ENCODE measurements around the gene GBX2. TPM values are rescaled to one million over a fixed set of nuclear protein-coding genes. Genes with fewer than 3 reads are reported as not detected.

The GBX2 gene
- total and polyA plus RNA-seq, 2 donors (not counting 1 experiment from before 2014, with no cell fraction given), result not detected

DNA sequence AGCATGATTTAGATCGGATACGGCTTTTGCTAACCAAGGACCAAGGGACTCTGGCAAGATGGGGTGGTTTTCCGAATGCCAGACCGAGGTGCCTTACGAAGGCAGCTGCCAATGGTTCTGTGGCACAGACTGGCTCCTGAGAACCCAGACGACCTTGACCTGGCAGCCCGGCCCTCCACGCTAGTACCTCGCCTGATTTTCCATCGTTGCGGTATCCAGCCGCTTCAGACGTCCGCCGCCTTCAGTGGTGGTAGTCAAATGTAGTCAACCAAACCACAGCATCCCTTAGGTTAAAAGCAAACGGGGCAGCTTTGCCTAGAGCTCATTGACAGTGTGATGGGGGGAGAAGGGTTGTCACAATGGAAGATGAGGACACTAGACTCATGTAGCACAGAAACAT lies 42.6 kb downstream of the GBX2 start:
- Mint-ChIP-seq H3K4me1 (no peaks in the 10 kb centered on the region), H3K4me3 (no peak overlapping the region), H3K9me3 (ENCODE audit: insufficient read depth) (no peaks in the 10 kb centered on the region), H3K27ac (no peak overlapping the region), H3K27me3 (peaks cover 2% of the 10 kb centered on the region)
- 96% methylated on average over 12 of the region's 16 CpGs for WGBS (ENCODE audit: insufficient coverage)
- H3K4me3 ChIP-seq (ENCODE audit: control extremely low read depth in 1 of 5, extremely low read depth in 1 of 5, insufficient read depth in 1 of 5, low read depth in 2 of 5, low read length in 4 of 5), result no peak overlapping the region
- no peak overlapping the region for H2AFZ ChIP-seq (ENCODE audit: insufficient read depth, low read depth, low read length, poor library complexity, severe bottlenecking)
- no peaks in the 10 kb centered on the region for H3K79me2 ChIP-seq (ENCODE audit: control insufficient read depth, insufficient read depth, low read length)
- ChIA-PET POLR2A (no interaction called here), CTCF (no interaction called here)
- H3K36me3 ChIP-seq (replicated peaks in 1 of 2; ENCODE audit: control extremely low read depth in 1 of 2, control insufficient read depth in 1 of 2, extremely low read depth in 1 of 2, insufficient read depth in 2 of 2, low read length in 1 of 2), result no peaks in the 10 kb centered on the region
- peaks cover 0 to 17% (median 0%) of the 10 kb centered on the region in 3 donors for H3K9me3 ChIP-seq (ENCODE audit: control extremely low read depth in 1 of 3, control insufficient read depth in 2 of 3, insufficient read depth in 1 of 3, low read length in 2 of 3)
- no peaks in the 10 kb centered on the region for H3K4me1 ChIP-seq (ENCODE audit: control insufficient read depth in 2 of 2, insufficient read depth in 2 of 2, low read length in 2 of 2)
- ATAC-seq (ENCODE audit: low read depth) (no peak), DNase-seq (no peak)
- intact Hi-C loops (cut with micrococcal nuclease), result no loop called here
- H4K20me1 ChIP-seq (ENCODE audit: control insufficient read depth, insufficient read depth, low read length, poor library complexity, severe bottlenecking), result no peaks in the 10 kb centered on the region
- no peak overlapping the region for H3K9ac ChIP-seq (ENCODE audit: low read length)
- H3K27ac ChIP-seq (ENCODE audit: low read length in 2 of 2), result no peak overlapping the region
- no peak overlapping the region for H3K4me2 ChIP-seq (replicated peaks; ENCODE audit: low read depth, low read length, poor library complexity, severe bottlenecking)
- H3K27me3 ChIP-seq (replicated peaks in 1 of 4; ENCODE audit: control extremely low read depth in 1 of 4, control insufficient read depth in 3 of 4, insufficient read depth in 4 of 4, low read length in 3 of 4), result no peaks in the 10 kb centered on the region
- TF ChIP-seq, protein P1, sequence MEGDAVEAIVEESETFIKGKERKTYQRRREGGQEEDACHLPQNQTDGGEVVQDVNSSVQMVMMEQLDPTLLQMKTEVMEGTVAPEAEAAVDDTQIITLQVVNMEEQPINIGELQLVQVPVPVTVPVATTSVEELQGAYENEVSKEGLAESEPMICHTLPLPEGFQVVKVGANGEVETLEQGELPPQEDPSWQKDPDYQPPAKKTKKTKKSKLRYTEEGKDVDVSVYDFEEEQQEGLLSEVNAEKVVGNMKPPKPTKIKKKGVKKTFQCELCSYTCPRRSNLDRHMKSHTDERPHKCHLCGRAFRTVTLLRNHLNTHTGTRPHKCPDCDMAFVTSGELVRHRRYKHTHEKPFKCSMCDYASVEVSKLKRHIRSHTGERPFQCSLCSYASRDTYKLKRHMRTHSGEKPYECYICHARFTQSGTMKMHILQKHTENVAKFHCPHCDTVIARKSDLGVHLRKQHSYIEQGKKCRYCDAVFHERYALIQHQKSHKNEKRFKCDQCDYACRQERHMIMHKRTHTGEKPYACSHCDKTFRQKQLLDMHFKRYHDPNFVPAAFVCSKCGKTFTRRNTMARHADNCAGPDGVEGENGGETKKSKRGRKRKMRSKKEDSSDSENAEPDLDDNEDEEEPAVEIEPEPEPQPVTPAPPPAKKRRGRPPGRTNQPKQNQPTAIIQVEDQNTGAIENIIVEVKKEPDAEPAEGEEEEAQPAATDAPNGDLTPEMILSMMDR (IDR thresholded peaks at IDR 0.05), result no peak
- TF ChIP-seq EZH2 (IDR thresholded peaks at IDR 0.05; ENCODE audit: borderline replicate concordance, insufficient read depth, low read depth, low read length, poor library complexity, severe bottlenecking), result no peak

DNA sequence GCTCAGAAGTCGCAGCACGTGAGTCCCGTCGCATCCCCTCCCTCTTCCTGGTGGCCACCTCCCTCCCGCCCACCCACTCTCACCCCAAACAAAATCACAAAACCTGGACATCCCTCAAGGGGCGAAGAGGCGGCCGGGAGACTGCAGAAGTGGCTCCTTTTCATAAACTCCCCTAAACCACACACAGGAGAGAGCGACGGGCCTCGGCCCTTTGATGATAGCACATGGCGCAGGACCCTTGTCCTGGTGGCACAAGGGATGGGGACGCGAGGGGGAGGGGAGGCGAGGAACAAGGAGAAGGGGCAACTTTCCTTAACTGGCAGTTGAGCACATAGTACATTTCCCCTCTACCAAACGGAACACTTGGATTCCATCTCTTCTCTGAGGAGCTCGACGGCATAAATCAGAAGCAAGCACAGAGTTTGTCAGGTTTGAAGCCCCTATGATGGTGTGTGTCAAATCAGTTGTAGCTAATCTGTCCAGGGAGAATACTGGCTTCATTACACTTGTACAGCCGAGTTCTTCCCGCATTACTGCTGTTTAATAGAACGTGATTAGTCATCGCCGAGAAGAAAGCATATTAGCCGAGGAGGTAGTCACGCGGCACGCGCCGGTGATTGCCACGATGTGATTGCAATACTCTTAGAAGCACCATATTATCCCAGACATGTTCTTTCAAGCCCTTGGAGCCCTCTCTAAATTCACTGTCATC lies 43.8 kb downstream of the GBX2 start:
- Histone ChIP-seq H3K4me1 (ENCODE audit: control insufficient read depth in 2 of 2, insufficient read depth in 2 of 2, low read length in 2 of 2) (no peaks in the 10 kb centered on the region), H3K36me3 (replicated peaks in 1 of 2; ENCODE audit: control extremely low read depth in 1 of 2, control insufficient read depth in 1 of 2, extremely low read depth in 1 of 2, insufficient read depth in 2 of 2, low read length in 1 of 2) (no peaks in the 10 kb centered on the region), H4K20me1 (ENCODE audit: control insufficient read depth, insufficient read depth, low read length, poor library complexity, severe bottlenecking) (no peaks in the 10 kb centered on the region), H3K27ac (ENCODE audit: low read length in 2 of 2) (no peak overlapping the region), H3K27me3 (replicated peaks in 1 of 4; ENCODE audit: control extremely low read depth in 1 of 4, control insufficient read depth in 3 of 4, insufficient read depth in 4 of 4, low read length in 3 of 4) (no peaks in the 10 kb centered on the region), H3K4me2 (replicated peaks; ENCODE audit: low read depth, low read length, poor library complexity, severe bottlenecking) (no peak overlapping the region), H3K4me3 (ENCODE audit: control extremely low read depth in 1 of 5, extremely low read depth in 1 of 5, insufficient read depth in 1 of 5, low read depth in 2 of 5, low read length in 4 of 5) (no peak overlapping the region), H2AFZ (ENCODE audit: insufficient read depth, low read depth, low read length, poor library complexity, severe bottlenecking) (no peak overlapping the region), H3K79me2 (ENCODE audit: control insufficient read depth, insufficient read depth, low read length) (no peaks in the 10 kb centered on the region), H3K9me3 (ENCODE audit: control extremely low read depth in 1 of 3, control insufficient read depth in 2 of 3, insufficient read depth in 1 of 3, low read length in 2 of 3) (peaks cover 0 to 21% (median 0%) of the 10 kb centered on the region in 3 donors), H3K9ac (ENCODE audit: low read length) (no peak overlapping the region)
- no peak for ATAC-seq (ENCODE audit: low read depth)
- TF ChIP-seq EZH2 (IDR thresholded peaks at IDR 0.05; ENCODE audit: borderline replicate concordance, insufficient read depth, low read depth, low read length, poor library complexity, severe bottlenecking), result no peak
- no peak overlapping the region for H3K27ac Mint-ChIP-seq
- no peak for DNase-seq
- H3K27me3 Mint-ChIP-seq, result peaks cover 5% of the 10 kb centered on the region
- POLR2A ChIA-PET, result no interaction called here
- H3K9me3 Mint-ChIP-seq (ENCODE audit: insufficient read depth), result no peaks in the 10 kb centered on the region
- CTCF ChIA-PET, result no interaction called here
- WGBS (ENCODE audit: insufficient coverage), result 98% methylated on average over 16 of the region's 30 CpGs
- intact Hi-C loops (cut with micrococcal nuclease), result no loop called here
- no peak overlapping the region for H3K4me3 Mint-ChIP-seq
- H3K4me1 Mint-ChIP-seq, result no peaks in the 10 kb centered on the region

All from B cell (primary cell).